Esophagus muscularis mucosa (tissue), 4 donors: Measurements from ENCODE around the gene LPCAT3. TPM values are rescaled to one million over a fixed set of nuclear protein-coding genes. Genes with fewer than 3 reads are reported as not detected.

ENCODE experiments used
- DNase-seq: peaks from one replicate; pipeline ENCODE4 v3.0.0-alpha.2; 2017; ENCODE audit errors: extremely low spot score
- H3K27ac ChIP-seq, 4 donors: fragments of 200-600 bp; sonication (generic); replicated peaks in 1 of 4; 1 replicate in 3 of 4; 2 replicates in 1 of 4; pipeline ENCODE4 v1.5.1; 2016 to 2019; ENCODE audit warnings: mild to moderate bottlenecking in 1 of 4
- H3K27me3 ChIP-seq, 4 donors: fragments of 200-600 bp; sonication (generic); one replicate each; pipeline versions ENCODE4 v1.5.1 to v1.6.0; 2016 to 2019
- H3K36me3 ChIP-seq, 4 donors: fragments of 200-600 bp; sonication (generic); one replicate each; pipeline ENCODE4 v1.5.1; 2016 to 2019
- H3K4me1 ChIP-seq, 4 donors: fragments of 200-600 bp; sonication (generic); one replicate each; pipeline ENCODE4 v1.5.1; 2016 to 2019
- H3K4me3 ChIP-seq, 4 donors: fragments of 200-600 bp; sonication (generic); 1 replicate in 2 of 4; 2 replicates in 2 of 4; pipeline ENCODE4 v1.5.1; 2016 to 2019; ENCODE audit warnings: mild to moderate bottlenecking in 4 of 4, moderate library complexity in 1 of 4
- H3K9me3 ChIP-seq, 4 donors: fragments of 200-600 bp; sonication (generic); 1 replicate in 3 of 4; 2 replicates in 1 of 4; pipeline ENCODE4 v1.5.1; 2016 to 2019
- CTCF ChIP-seq, 3 experiments: fragments of 200-600 bp in 2 of 3; fragments of 450-650 bp in 1 of 3; sonication (generic) in 2 of 3; IDR thresholded peaks; one replicate each; pipeline ENCODE4 v1.5.1; 2017 to 2019; ENCODE audit warnings: antibody characterized with exemption in 3 of 3, mild to moderate bottlenecking in 2 of 3, moderate library complexity in 1 of 3
- EP300 ChIP-seq: sonication (generic); formaldehyde crosslinking; IDR thresholded peaks from one replicate; pipeline ENCODE4 v1.6.1; 2017; ENCODE audit warnings: antibody characterized with exemption
- POLR2A ChIP-seq: fragments of 450-650 bp; IDR thresholded peaks from one replicate; pipeline ENCODE4 v1.6.1; 2017; ENCODE audit warnings: antibody characterized with exemption, moderate library complexity, mild to moderate bottlenecking, low read depth
- POLR2AphosphoS5 ChIP-seq, 2 donors: sonication (generic); formaldehyde crosslinking; IDR thresholded peaks; one replicate each; pipeline ENCODE4 v1.6.1; 2017; ENCODE audit warnings: antibody characterized with exemption in 2 of 2
- WGBS: methylation state at CpG from one replicate; pipeline ENCODE4 v1.1.5; 2018; 5-methylcytosine and 5-hydroxymethylcytosine counted together
- intact Hi-C: fragments of 100-400 bp; cut with DNase I; formaldehyde crosslinking; loops from one replicate; pipeline ENCODE4 v1.15.1; 2023
- total RNA-seq, 4 donors: library from RNA; depleted of rRNA; stranded (reverse); fragments of >200 nt; gene quantifications; one replicate each; pipeline versions ENCODE4 v1.1.0 to v1.2.1, GENCODE V29; 2016

The LPCAT3 gene
- total RNA-seq, 4 donors from 2014 or later: 21.6 to 33.3 (median 26.2) TPM

- H3K4me3 ChIP-seq: peak overlapping the region; percentile 69 to 77 (median 73)
- H3K27ac ChIP-seq: peak overlapping the region; percentile 91 to 97 (median 96)
- H3K36me3 ChIP-seq: peaks cover 0 to 53% (median 47%) of the 10 kb centered on the region in 4 donors
- no peak for DNase-seq
- H3K4me1 ChIP-seq: peaks cover 47 to 69% (median 68%) of the 10 kb centered on the region in 4 donors
- H3K27me3 ChIP-seq: no peaks in the 10 kb centered on the region
- intact Hi-C loops: no loop called here
- TF ChIP-seq POLR2A: no peak
- TF ChIP-seq POLR2AphosphoS5 (IDR thresholded peaks at IDR 0.05): peak in 1 of 2 donors; percentile 67
- under 1% methylated on average over 13 of the region's 13 CpGs for WGBS
- H3K9me3 ChIP-seq: no peaks in the 10 kb centered on the region
Observed at GRCh38 chr12:6943389-6943721, 74.9 kb downstream of the LPCAT3 start.

- peaks cover 0 to 50% (median 47%) of the 10 kb centered on the region in 4 donors for H3K36me3 ChIP-seq
Observed at GRCh38 chr12:6942331-6942665, 76.0 kb downstream of the LPCAT3 start.

GRCh38 chr12:6941782-6942181, 76.5 kb downstream of the LPCAT3 start:
- no peaks in the 10 kb centered on the region for H3K9me3 ChIP-seq
- 67% methylated on average over 10 of the region's 12 CpGs for WGBS
- H3K4me3 ChIP-seq: no peak overlapping the region
- TF ChIP-seq POLR2AphosphoS5 (IDR thresholded peaks at IDR 0.05) (peak in 1 of 2 donors; percentile 28), POLR2A (no peak)
- peaks cover 54 to 82% (median 79%) of the 10 kb centered on the region in 4 donors for H3K4me1 ChIP-seq
- no peaks in the 10 kb centered on the region for H3K27me3 ChIP-seq
- intact Hi-C loops: no loop called here
- no peak for DNase-seq
- H3K36me3 ChIP-seq: peaks cover 0 to 53% (median 46%) of the 10 kb centered on the region in 4 donors
- peak overlapping the region; percentile 13 to 96 (median 60) for H3K27ac ChIP-seq

More at GRCh38 chr12:6942331-6942665, 76.0 kb downstream of the LPCAT3 start:
- DNase-seq: no peak
- H3K4me1 ChIP-seq: peaks cover 52 to 80% (median 77%) of the 10 kb centered on the region in 4 donors
- H3K4me3 ChIP-seq: no peak overlapping the region
- intact Hi-C loops: no loop called here
- peak overlapping the region; percentile 91 to 97 (median 96) for H3K27ac ChIP-seq
- H3K9me3 ChIP-seq: no peaks in the 10 kb centered on the region
- no peak for TF ChIP-seq CTCF (IDR thresholded peaks at IDR 0.05)
- TF ChIP-seq POLR2A: no peak
- TF ChIP-seq POLR2AphosphoS5 (IDR thresholded peaks at IDR 0.05): no peak
- TF ChIP-seq EP300: no peak
- 85% methylated on average over 11 of the region's 11 CpGs for WGBS
- no peaks in the 10 kb centered on the region for H3K27me3 ChIP-seq

GRCh38 chr12:6941267-6941666, 77.0 kb downstream of the LPCAT3 start:
- H3K4me1 ChIP-seq: peaks cover 49 to 80% (median 79%) of the 10 kb centered on the region in 4 donors
- intact Hi-C loops: no loop called here
- TF ChIP-seq CTCF (IDR thresholded peaks at IDR 0.05): no peak
- no peak for TF ChIP-seq EP300
- TF ChIP-seq POLR2AphosphoS5 (IDR thresholded peaks at IDR 0.05): peak in 1 of 2 donors; percentile 58
- DNase-seq: no peak
- H3K27me3 ChIP-seq: no peaks in the 10 kb centered on the region
- peaks cover 0 to 53% (median 49%) of the 10 kb centered on the region in 4 donors for H3K36me3 ChIP-seq
- WGBS: 33% methylated on average over 1 of the region's 12 CpGs
- H3K4me3 ChIP-seq: no peak overlapping the region
- H3K27ac ChIP-seq: peak overlapping the region; percentile 13 to 96 (median 60)
- H3K9me3 ChIP-seq: no peaks in the 10 kb centered on the region

GRCh38 chr12:6939191-6939540, 79.1 kb downstream of the LPCAT3 start:
- DNase-seq: no peak
- Histone ChIP-seq H3K4me3 (no peak overlapping the region), H3K27ac (peak overlapping the region; percentile 21 to 95 (median 92)), H3K4me1 (peaks cover 53 to 83% (median 81%) of the 10 kb centered on the region in 4 donors), H3K36me3 (peaks cover 6 to 65% (median 60%) of the 10 kb centered on the region in 4 donors), H3K27me3 (no peaks in the 10 kb centered on the region), H3K9me3 (no peaks in the 10 kb centered on the region)
- 63% methylated on average over 2 of the region's 2 CpGs for WGBS
- TF ChIP-seq POLR2A (no peak), CTCF (IDR thresholded peaks at IDR 0.05) (no peak), EP300 (no peak), POLR2AphosphoS5 (IDR thresholded peaks at IDR 0.05) (peak in 1 of 2 donors; percentile 67)
- intact Hi-C loops: no loop called here
